HEK293T (cell line): ENCODE results near the gene ONECUT2.

Experiments used
- CTCF ChIA-PET: fragments of 350-600 bp; formaldehyde crosslinking; extraction: SDS; loops from one replicate; lab custom pipeline; 2021; ENCODE audit warnings: antibody characterized with exemption, inconsistent platforms; lab: Yijun Ruan, JAX
- POLR2A ChIA-PET: fragments of 350-600 bp; formaldehyde crosslinking; extraction: SDS; loops from one replicate; lab custom pipeline; 2020; ENCODE audit warnings: antibody characterized with exemption, inconsistent platforms; lab: Yijun Ruan, JAX
- DNase-seq: peaks from one replicate; pipeline ENCODE4 v3.0.0; 2012; ENCODE audit warnings: mixed read lengths; ENCODE audit errors: extremely low spot score
- ARNT ChIP-seq: fragments of 450-650 bp; IDR thresholded peaks from 2 replicates; pipeline ENCODE4 v1.6.1; 2017; ENCODE audit warnings: mild to moderate bottlenecking
- BHLHE40 ChIP-seq: fragments of 450-650 bp; IDR thresholded peaks from 2 replicates; pipeline ENCODE4 v1.6.1; 2016; ENCODE audit warnings: mild to moderate bottlenecking, moderate library complexity, borderline replicate concordance
- CTBP1 ChIP-seq: fragments of 450-650 bp; IDR thresholded peaks from 2 replicates; pipeline ENCODE4 v1.6.1; 2016; ENCODE audit warnings: borderline replicate concordance
- ELF4 ChIP-seq: fragments of 450-650 bp; IDR thresholded peaks from 2 replicates; pipeline ENCODE4 v1.6.1; 2017; ENCODE audit warnings: antibody characterized with exemption
- FOXA1 ChIP-seq: fragments of 450-650 bp; IDR thresholded peaks from 2 replicates; pipeline ENCODE4 v1.6.1; 2016; ENCODE audit warnings: mild to moderate bottlenecking
- FOXK2 ChIP-seq: fragments of 450-650 bp; IDR thresholded peaks from 2 replicates; pipeline ENCODE4 v1.6.1; 2016; ENCODE audit warnings: mild to moderate bottlenecking
- FOXM1 ChIP-seq: fragments of 450-650 bp; IDR thresholded peaks from 2 replicates; pipeline ENCODE4 v1.6.1; 2017; ENCODE audit warnings: mild to moderate bottlenecking, borderline replicate concordance
- HDGF ChIP-seq: fragments of 450-650 bp; IDR thresholded peaks from 2 replicates; pipeline ENCODE4 v1.6.1; 2017; ENCODE audit warnings: antibody characterized with exemption, borderline replicate concordance
- L3MBTL2 ChIP-seq: fragments of 450-650 bp; conservative IDR thresholded peaks from 2 replicates; pipeline ENCODE4 v1.6.1; 2016; ENCODE audit warnings: mild to moderate bottlenecking
- LEF1 ChIP-seq: fragments of 450-650 bp; IDR thresholded peaks from 2 replicates; pipeline ENCODE4 v1.6.1; 2017; ENCODE audit warnings: mild to moderate bottlenecking, borderline replicate concordance
- NFRKB ChIP-seq: fragments of 450-650 bp; IDR thresholded peaks from 2 replicates; pipeline ENCODE4 v1.6.1; 2016; ENCODE audit warnings: mild to moderate bottlenecking, moderate library complexity
- PKNOX1 ChIP-seq: fragments of 450-650 bp; IDR thresholded peaks from 2 replicates; pipeline ENCODE4 v1.6.1; 2016
- SP1 ChIP-seq: fragments of 450-650 bp; IDR thresholded peaks from 2 replicates; pipeline ENCODE4 v1.6.1; 2017
- SUZ12 ChIP-seq: fragments of 450-650 bp; IDR thresholded peaks from 2 replicates; pipeline ENCODE4 v1.6.1; 2016; ENCODE audit warnings: mild to moderate bottlenecking
- TARDBP ChIP-seq: fragments of 450-650 bp; IDR thresholded peaks from 2 replicates; pipeline ENCODE4 v1.6.1; 2016
- ZNF384 ChIP-seq: fragments of 450-650 bp; IDR thresholded peaks from 2 replicates; pipeline ENCODE4 v1.6.1; 2016

The ONECUT2 gene

DNA sequence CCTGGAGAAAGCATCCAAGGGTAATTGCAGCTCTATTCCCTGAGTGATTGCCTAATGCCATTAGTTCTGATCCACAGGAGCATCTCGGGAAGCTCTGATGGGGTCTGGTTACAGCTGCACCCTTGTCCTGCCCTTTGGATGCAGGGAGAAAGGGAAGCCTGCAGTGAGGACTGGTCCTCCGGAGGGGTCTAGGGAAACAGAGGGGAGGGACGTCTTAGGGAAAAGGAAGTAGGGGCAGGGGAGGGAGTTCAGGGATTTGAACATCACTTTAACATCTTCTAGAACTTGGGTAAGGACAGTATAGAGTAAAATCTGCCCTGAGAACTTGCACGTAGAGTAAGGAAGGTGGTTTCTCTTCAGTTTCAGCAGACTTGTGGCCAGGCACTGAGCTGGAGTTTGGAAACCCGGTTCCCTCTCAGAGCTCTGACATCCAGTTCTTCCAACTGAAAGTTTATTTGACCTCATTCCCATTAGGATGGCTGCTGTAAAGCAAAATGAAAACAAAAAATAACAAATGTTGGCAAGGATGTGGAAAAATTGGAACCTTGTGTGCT lies 20.5 kb downstream of the ONECUT2 start:
- CTCF ChIA-PET: interaction anchor here (0.6 kb wide), 1 partner anchor 671 kb away, joined by 3 read pairs; no protein-coding TSS in a partner anchor
- DNase-seq: no peak
- POLR2A ChIA-PET: no interaction called here
- TF ChIP-seq SUZ12 (no peak), L3MBTL2 (no peak), TARDBP (no peak), BHLHE40 (no peak), PKNOX1 (no peak), ARNT (no peak), ZNF384 (no peak), FOXK2 (no peak), NFRKB (no peak), LEF1 (no peak), FOXM1 (no peak)

DNA sequence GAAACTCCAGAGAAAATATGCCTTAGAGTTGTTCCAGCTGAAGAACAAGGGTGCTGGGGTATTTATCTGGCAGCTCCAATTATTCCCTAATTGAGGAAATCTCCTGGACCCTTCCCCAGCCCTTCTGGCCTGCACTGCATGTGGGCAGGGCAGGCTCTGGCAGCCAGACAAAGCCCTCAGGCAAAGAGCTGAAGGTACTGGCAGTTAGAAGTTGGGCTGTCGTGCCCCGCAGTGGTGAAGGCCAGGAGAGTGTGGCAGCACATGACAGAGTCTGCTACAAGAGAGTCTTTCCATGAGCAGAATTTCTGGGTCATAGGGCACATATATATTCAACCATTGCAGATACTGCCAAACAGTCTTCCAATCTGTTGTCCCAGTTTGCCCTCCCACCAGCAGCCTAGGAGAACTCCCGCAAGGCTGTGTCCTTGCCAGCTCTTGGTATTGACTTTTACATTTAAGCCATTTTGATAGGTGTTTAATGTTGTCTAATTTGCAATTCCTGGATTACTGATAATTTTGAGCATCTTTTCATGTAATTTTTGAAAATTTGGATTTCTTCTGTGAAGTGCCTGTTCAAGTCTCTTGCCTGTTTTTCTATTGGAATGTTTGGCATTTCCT lies 26.6 kb downstream of the ONECUT2 start:
- ChIA-PET POLR2A (no interaction called here), CTCF (no interaction called here)
- no peak for DNase-seq
- TF ChIP-seq SUZ12 (no peak), NFRKB (no peak), FOXM1 (no peak), BHLHE40 (no peak), L3MBTL2 (no peak), SP1 (no peak), FOXK2 (no peak), ZNF384 (no peak), PKNOX1 (no peak), CTBP1 (no peak), HDGF (no peak), ELF4 (no peak), FOXA1 (no peak), TARDBP (no peak), LEF1 (no peak), ARNT (no peak)

GRCh38 chr18:57466307-57466706 lies 31.1 kb downstream of the ONECUT2 start:
- TF ChIP-seq FOXA1: no peak
- no peak for TF ChIP-seq ARNT
- no peak for TF ChIP-seq L3MBTL2
- no peak for TF ChIP-seq CTBP1
- TF ChIP-seq ZNF384: no peak
- TF ChIP-seq PKNOX1: no peak
- TF ChIP-seq SUZ12: no peak
- no peak for DNase-seq
- POLR2A ChIA-PET: no interaction called here
- CTCF ChIA-PET: no interaction called here

DNA sequence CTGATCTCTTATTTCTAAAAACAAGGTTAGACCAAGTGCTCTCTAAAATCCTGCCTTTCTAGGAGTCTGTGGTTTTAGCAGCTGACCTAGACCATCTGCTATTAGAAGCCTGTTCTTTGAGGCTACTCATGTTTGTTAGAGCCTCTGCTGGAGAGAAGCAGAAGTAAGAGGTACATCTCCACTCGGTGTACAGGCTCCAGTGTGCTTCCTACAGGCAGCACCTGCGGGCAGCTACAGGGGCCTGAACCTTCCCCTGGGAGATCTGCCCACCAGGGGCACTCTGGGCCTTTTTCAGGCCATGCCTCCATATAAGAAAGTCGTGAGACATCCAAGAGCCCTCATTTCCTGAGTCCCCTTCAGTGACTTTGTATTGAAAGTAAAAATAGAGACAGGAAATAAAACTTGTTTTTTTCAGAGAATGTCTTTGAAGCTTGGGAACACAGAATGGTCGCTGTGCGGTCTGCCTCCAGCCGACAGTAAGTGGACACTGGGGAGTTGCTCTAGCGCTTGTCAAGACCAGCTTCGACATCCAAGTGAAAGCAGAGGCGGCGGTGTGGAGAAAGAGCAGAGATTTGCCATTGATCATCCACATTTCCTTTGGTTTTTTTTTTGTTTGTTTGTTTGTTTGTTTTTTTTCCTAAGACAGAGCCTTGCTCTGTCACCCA lies 31.7 kb downstream of the ONECUT2 start:
- no peak for DNase-seq
- CTCF ChIA-PET: no interaction called here
- POLR2A ChIA-PET: no interaction called here
- TF ChIP-seq FOXM1 (no peak), CTBP1 (no peak), ZNF384 (no peak), TARDBP (no peak), ELF4 (no peak), L3MBTL2 (no peak), ARNT (no peak), HDGF (no peak)

GRCh38 chr18:57469884-57470283 lies 34.7 kb downstream of the ONECUT2 start:
- ChIA-PET POLR2A (no interaction called here), CTCF (no interaction called here)
- TF ChIP-seq SUZ12 (no peak), ARNT (no peak), HDGF (no peak), FOXK2 (no peak), CTBP1 (no peak), LEF1 (no peak), NFRKB (no peak), ELF4 (no peak), TARDBP (no peak), FOXM1 (no peak)
- DNase-seq: no peak

GRCh38 chr18:57475408-57475807 lies 40.2 kb downstream of the ONECUT2 start:
- POLR2A ChIA-PET: no interaction called here
- no peak for TF ChIP-seq NFRKB
- no peak for TF ChIP-seq TARDBP
- TF ChIP-seq CTBP1: no peak
- no peak for TF ChIP-seq SUZ12
- TF ChIP-seq ELF4: no peak
- TF ChIP-seq LEF1: no peak
- no peak for TF ChIP-seq FOXA1
- no peak for TF ChIP-seq ARNT
- no peak for DNase-seq

More at GRCh38 chr18:57475408-57475807, 40.2 kb downstream of the ONECUT2 start:
- CTCF ChIA-PET: no interaction called here
